Suppressor macrophage treated with lipopolysaccharide for 1 hour (primary cell): ENCODE measurements around the gene SLC35F4.

Experiments used
- DNase-seq, 3 donors: peaks; one replicate each; pipeline ENCODE4 v3.0.0-alpha.2; 2020 to 2022

The SLC35F4 gene

DNA sequence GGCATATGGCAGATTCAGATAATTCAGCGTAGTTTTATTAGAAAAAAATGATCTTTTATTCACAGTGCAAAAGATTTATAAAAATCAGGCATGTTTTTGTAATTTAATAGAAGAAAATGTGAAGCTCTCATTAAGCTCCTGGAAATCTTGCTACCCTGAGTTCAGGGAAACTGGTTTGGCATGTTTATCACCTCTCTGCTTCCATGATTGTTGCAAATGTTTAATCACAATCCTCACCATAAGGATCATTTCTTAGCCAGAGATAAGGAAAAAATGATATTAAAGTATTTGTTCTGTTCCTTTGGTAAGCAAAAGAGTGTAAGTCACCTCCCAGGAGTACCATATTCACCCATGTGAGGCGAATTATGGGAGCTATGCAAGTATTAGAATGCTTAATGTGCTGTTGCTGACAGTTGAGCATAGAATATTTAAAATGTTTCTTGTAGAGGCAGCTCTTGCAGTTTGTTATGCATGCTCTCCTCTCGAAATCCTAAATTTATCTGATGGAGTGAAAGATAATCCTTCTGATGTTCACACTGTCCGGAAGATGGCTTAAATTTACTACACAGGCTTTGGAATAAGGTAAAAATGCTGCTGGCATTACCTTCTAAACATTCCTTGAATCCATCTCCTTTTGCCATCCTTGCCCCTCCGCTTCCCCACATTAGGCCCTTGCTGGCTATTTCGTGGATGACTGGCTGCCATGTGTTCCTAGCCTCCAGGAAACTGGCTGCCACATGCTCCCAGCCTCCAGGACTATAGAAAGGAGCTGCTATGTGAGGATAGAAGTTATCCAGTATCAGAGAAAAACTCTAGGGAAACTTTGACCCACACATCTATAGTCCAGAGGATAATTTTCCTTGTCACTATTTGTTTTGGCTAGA is 256.5 kb downstream of the SLC35F4 start:
- DNase-seq, result no peak

GRCh38 chr14:57607086-57607485 is 258.8 kb downstream of the SLC35F4 start:
- DNase-seq, result no peak

GRCh38 chr14:57583396-57583795 is 282.5 kb downstream of the SLC35F4 start:
- no peak for DNase-seq

DNA sequence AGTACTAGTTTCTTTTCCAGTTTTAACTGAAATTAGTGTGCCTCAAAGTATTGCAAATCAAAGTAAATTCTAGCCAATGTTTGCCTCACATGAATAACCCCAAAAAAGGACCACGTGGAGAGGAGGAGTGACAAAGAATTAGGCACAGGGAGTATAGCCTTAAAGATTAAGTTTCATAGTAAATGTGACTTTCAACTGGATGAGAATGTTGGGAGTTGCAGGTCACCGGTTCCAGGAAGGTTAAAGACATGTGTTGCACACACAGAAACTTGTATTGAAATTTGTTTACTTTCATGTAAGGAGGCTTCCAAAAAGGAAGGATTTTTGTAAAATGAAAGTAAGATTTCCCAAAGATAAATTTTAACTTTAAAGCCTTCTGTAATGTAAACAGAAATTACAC is 283.1 kb downstream of the SLC35F4 start:
- no peak for DNase-seq

GRCh38 chr14:57578801-57579200 is 287.1 kb downstream of the SLC35F4 start:
- DNase-seq, result no peak

GRCh38 chr14:57576498-57576897 is 289.4 kb downstream of the SLC35F4 start:
- no peak for DNase-seq

- no peak for DNase-seq
These were observed 290.4 kb downstream of the SLC35F4 start for GRCh38 chr14:57575482-57575881.

- DNase-seq, result no peak
These were observed 291.1 kb downstream of the SLC35F4 start for GRCh38 chr14:57574617-57575288.

DNA sequence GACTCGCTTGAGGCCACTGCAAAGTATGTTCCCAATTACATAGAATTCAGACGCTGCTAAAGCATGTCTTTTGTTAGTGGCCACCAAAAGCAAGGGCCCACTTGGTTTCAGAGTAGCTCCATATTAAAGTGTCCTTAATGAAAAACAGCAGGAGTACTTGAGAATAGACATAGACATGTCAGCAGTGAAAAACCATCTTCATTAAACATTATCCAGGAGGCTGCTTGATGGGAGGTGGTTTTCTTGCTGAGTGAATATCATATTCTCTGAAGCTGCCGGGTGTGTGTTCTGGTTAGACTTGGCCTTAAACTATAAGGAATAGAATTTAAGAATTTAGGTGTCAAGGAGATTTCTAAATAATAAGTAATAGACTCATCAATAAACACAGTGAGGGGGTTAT is 292.7 kb downstream of the SLC35F4 start:
- DNase-seq, result no peak

GRCh38 chr14:57568554-57568953 is 297.3 kb downstream of the SLC35F4 start:
- no peak for DNase-seq

DNA sequence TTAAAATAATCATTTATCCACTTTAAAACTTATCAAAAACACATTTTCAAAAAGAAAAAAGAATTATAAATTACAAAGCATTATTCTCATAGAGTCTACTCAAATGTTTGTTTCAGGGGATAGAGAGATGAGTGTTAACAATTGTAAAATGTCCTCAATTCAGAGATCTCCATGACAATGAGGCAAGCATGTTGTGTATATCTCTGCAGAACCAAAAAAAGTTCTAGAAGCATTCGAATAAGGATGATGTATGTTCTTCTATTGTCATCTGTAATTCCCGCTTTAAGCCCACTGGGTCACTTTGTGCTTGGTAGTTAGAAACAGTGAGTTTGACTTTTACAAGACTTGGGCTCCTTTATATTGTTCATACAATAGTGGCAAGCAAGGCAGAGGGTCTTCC is 298.7 kb downstream of the SLC35F4 start:
- no peak for DNase-seq

DNA sequence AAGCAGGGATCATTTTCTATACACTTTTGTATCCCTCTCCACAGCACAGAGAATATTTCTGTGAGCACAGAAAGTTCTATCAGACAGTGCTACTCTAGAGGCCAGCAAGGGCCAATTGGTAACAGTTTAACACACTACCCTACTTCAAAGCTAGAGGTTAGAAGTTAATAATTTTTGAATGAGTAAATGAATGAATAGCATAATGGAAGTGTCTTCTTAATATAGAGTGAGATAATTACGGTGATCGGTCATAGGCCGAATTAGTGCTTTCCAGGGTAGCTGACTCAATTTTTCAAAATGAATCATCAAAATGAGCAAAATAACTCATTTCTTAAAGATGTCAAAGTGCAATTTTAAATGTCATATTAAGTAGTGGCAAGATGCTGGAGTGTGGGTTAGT is 305.2 kb downstream of the SLC35F4 start:
- no peak for DNase-seq

- DNase-seq, result no peak
These were observed 306.3 kb downstream of the SLC35F4 start for GRCh38 chr14:57559576-57559975.

DNA sequence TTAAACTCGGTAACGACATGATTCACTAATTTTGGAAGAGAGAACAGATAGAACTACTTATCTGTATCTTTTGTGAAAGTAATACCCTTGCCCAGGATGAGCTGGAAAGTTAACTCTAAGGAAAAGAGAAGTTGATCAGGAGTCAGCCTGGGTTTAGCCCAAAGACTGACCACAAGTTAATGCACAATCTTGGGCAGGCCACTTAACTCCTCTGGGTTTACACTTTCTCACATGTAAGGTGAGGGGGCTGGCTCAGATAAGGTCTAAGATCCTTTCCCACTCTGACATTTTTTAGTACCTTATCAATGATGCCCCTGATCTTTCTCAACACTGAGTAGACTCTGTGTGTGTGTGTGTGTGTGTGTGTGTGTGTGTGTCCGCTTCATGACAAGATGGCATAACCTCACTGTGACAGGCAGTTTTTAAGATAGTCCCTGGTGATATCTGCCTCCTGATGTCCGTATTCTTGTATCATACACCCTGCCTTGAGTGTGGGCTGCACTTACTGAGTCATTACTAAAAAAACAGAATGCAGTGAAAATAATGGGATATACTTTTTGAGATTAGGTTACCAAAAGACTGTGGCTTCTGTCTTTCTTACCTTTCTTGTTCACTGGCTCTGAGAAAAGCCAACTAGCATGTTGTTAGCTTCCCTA is 316.0 kb downstream of the SLC35F4 start:
- DNase-seq, result peak in 1 of 3 donors; percentile 11

- DNase-seq, result peak in 1 of 3 donors; percentile 7
These were observed 316.8 kb downstream of the SLC35F4 start for GRCh38 chr14:57549016-57549564.

GRCh38 chr14:57547131-57547530 is 318.8 kb downstream of the SLC35F4 start:
- DNase-seq, result no peak

DNA sequence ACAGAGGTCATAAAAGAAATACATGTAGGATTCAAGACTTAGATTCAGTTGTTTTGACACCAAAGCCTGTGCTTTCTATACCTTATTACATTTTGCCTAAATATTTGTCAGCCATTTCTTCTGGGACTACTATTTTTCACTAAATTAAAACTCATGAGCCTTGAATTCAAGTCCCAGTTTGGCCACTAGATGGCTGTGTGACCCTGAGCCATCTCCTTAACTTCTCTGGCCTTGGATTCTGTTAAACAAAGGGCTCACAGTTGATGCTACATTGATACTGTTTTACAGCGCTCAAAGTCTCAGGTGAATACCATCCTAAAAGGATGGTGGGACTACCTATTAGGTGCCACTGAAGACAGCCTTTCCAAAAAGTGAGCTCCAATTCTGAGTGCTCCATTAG is 332.7 kb downstream of the SLC35F4 start:
- DNase-seq, result peak; percentile 1 to 25 (median 2)

DNA sequence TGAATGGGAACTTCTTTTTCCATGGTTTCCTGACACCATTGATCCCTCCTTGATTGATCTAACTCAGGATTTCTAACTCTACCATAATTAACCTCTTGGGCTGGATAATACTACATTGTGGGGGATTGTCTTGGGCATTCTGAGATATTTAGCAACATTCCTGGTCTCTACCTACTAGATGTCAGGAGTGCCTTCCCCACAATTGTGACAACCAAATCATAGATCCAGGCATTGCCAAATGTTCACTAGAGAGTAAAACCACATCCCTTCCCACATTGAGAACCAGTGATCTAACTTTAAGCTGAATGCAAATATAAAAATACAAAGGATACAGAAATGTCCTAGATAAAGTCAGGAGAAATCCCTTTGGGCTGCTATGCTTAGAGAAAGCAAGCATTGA is 335.3 kb downstream of the SLC35F4 start:
- DNase-seq, result no peak

GRCh38 chr14:57526942-57527341 is 338.9 kb downstream of the SLC35F4 start:
- DNase-seq, result no peak

DNA sequence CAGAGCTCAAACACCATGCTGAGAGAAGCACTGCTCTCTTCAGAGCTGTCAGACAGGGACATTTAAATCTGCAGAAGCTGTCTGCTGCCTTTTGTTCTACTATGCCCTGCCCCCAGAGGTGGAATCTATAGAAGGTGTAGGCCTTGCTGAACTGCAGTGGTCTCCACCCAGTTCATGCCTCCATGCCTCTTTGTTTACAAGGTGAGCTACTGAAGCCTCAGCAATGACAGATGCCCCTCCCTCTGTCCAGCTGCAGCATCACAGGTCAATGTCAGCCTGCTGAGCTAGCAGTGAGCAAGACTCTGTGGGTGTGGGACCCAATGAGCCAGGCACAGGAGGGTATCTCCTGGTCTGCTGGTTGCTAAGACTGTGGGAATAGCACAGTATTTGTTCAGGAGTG is 346.8 kb downstream of the SLC35F4 start:
- DNase-seq, result no peak
